Measurements from ENCODE around the gene LMTK3.

DNA sequence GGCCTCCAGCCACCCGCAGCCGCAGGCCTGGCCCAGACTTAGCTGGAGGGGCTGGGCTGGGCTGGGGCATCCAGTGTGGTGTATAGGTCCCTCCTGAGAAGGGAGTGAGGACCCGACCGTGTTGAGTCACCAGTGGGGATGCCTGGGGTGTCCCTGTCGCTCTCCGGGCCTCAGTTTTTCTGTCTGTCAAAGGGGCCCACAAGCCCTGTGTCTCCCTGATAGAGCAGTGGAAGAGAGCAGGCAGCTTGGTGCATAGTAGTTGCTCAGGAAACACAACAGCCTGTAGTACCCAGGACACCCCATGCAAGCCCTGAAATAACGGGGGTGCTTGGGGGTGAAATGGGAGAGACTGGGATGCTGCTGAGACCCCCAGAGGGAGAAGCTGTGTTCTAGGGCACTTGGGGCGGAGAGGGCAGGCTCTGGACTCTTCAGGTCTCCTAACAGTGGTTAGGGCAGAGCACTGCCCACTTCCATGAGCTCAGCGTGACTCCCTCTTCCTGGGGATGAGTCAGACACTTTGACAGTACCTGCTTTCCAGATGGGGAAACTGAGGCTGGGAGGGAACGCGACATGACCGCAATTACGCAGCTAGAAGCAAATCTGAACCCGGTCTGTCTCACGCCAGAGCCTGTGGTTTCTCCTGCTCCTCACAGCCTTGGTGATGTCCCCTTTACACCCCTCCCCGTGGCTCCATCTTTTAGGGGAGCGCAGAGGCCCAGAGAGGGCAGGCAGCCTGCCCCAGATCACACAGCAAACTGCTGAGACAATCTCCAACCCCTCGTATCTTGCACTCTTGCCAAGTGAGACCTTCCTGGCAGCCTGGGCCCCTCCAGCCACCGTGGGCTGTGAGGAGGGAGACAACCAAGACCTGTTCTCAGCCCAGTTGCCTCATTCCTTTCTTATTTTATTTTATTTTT is 41.0 kb upstream of the LMTK3 start:
- TF ChIP-seq ZBTB7A (IDR thresholded peaks at IDR 0.05; ENCODE audit: low read depth) (0 out of 2 replicates have a peak, but pooled peaks have one; percentile 45), EGR1 (IDR thresholded peaks at IDR 0.05) (no peak), EP300 (IDR thresholded peaks at IDR 0.05; ENCODE audit: borderline replicate concordance) (no peak), RAD21 (IDR thresholded peaks at IDR 0.05; ENCODE audit: low read depth) (no peak), CREB1 (IDR thresholded peaks at IDR 0.05; ENCODE audit: low read depth) (no peak), TEAD4 (IDR thresholded peaks at IDR 0.05) (no peak)
- TF ChIP-seq, protein P1, sequence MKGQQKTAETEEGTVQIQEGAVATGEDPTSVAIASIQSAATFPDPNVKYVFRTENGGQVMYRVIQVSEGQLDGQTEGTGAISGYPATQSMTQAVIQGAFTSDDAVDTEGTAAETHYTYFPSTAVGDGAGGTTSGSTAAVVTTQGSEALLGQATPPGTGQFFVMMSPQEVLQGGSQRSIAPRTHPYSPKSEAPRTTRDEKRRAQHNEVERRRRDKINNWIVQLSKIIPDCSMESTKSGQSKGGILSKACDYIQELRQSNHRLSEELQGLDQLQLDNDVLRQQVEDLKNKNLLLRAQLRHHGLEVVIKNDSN (IDR thresholded peaks at IDR 0.05): no peak
- TF ChIP-seq, protein P2, sequence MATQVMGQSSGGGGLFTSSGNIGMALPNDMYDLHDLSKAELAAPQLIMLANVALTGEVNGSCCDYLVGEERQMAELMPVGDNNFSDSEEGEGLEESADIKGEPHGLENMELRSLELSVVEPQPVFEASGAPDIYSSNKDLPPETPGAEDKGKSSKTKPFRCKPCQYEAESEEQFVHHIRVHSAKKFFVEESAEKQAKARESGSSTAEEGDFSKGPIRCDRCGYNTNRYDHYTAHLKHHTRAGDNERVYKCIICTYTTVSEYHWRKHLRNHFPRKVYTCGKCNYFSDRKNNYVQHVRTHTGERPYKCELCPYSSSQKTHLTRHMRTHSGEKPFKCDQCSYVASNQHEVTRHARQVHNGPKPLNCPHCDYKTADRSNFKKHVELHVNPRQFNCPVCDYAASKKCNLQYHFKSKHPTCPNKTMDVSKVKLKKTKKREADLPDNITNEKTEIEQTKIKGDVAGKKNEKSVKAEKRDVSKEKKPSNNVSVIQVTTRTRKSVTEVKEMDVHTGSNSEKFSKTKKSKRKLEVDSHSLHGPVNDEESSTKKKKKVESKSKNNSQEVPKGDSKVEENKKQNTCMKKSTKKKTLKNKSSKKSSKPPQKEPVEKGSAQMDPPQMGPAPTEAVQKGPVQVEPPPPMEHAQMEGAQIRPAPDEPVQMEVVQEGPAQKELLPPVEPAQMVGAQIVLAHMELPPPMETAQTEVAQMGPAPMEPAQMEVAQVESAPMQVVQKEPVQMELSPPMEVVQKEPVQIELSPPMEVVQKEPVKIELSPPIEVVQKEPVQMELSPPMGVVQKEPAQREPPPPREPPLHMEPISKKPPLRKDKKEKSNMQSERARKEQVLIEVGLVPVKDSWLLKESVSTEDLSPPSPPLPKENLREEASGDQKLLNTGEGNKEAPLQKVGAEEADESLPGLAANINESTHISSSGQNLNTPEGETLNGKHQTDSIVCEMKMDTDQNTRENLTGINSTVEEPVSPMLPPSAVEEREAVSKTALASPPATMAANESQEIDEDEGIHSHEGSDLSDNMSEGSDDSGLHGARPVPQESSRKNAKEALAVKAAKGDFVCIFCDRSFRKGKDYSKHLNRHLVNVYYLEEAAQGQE (IDR thresholded peaks at IDR 0.05; ENCODE audit: low read depth): no peak
